Panc1 (cell line): ENCODE data around the gene PCBD2. TPM values are rescaled to one million over a fixed set of nuclear protein-coding genes. Genes with fewer than 3 reads are reported as not detected.

ENCODE experiments used
- ATAC-seq: fragments of 200-7000 bp; cut with Tn5 transposase; 2 replicates; pipeline ENCODE4 v1.9.1; 2020; ENCODE audit warnings: mild to moderate bottlenecking, moderate library complexity
- BruUV-seq: library from RNA; stranded (reverse); fragments of 400-500 nt; replicated peaks from 2 replicates; lab custom pipeline; 2021; lab: Mats Ljungman, UMichigan
- CTCF ChIA-PET: fragments of 300-600 bp; sonication (Branson Sonifier 250); formaldehyde crosslinking; loops from one replicate; lab custom pipeline; 2022; ENCODE audit warnings: antibody characterized with exemption; lab: Charles Lee
- POLR2A ChIA-PET: fragments of 300-600 bp; sonication (Branson Sonifier 250); formaldehyde crosslinking; loops from one replicate; lab custom pipeline; 2022; ENCODE audit warnings: antibody characterized with exemption; lab: Charles Lee
- DNase-seq: peaks from one replicate; pipeline ENCODE4 v3.0.0-alpha.2; 2010; ENCODE audit warnings: low read depth, low spot score
- H3K27ac ChIP-seq: 2 replicates; pipeline ENCODE4 v1.5.1; 2011; ENCODE audit warnings: mild to moderate bottlenecking, low read length, inconsistent platforms
- H3K27me3 ChIP-seq: fragments of 200-500 bp; sonication (Bioruptor generic); 2 replicates; pipeline ENCODE4 v1.6.0; 2014; ENCODE audit warnings: low read length, inconsistent platforms; ENCODE audit not compliant: control insufficient read depth, insufficient read depth
- H3K36me3 ChIP-seq: fragments of 200-500 bp; sonication (Bioruptor generic); 2 replicates; pipeline ENCODE4 v1.5.1; 2014; ENCODE audit warnings: inconsistent platforms, mild to moderate bottlenecking, low read length, moderate library complexity; ENCODE audit not compliant: control insufficient read depth, insufficient read depth
- H3K4me1 ChIP-seq: 2 replicates; pipeline ENCODE4 v1.5.1; 2011; ENCODE audit warnings: inconsistent platforms, mild to moderate bottlenecking, low read length, moderate library complexity; ENCODE audit not compliant: control insufficient read depth, insufficient read depth
- H3K4me3 ChIP-seq, 2 experiments: 2 replicates each; pipeline ENCODE4 v1.5.1; 2011 to 2012; ENCODE audit warnings: low read depth in 2 of 2, low read length in 2 of 2, mild to moderate bottlenecking in 2 of 2, inconsistent platforms in 1 of 2, moderate library complexity in 1 of 2
- H3K9me3 ChIP-seq: fragments of 200-500 bp; sonication (Bioruptor generic); 2 replicates; pipeline ENCODE4 v1.5.1; 2014; ENCODE audit warnings: low read depth, mild to moderate bottlenecking, inconsistent platforms, low read length, moderate library complexity; ENCODE audit not compliant: control insufficient read depth, insufficient read depth
- CTCF ChIP-seq: fragments of 450-650 bp; IDR thresholded peaks from 2 replicates; pipeline ENCODE4 v1.5.1; 2017; ENCODE audit warnings: mild to moderate bottlenecking
- POLR2AphosphoS5 ChIP-seq: IDR thresholded peaks from 2 replicates; pipeline ENCODE4 v1.6.1; 2012; ENCODE audit warnings: mild to moderate bottlenecking, low read depth, low read length, moderate library complexity
- REST ChIP-seq, 2 experiments: IDR thresholded peaks; 2 replicates each; pipeline ENCODE4 v1.6.1; 2011 to 2012; ENCODE audit warnings: low read depth in 2 of 2, control low read depth in 1 of 2, low read length in 1 of 2, mild to moderate bottlenecking in 1 of 2, moderate library complexity in 1 of 2; ENCODE audit not compliant: insufficient read depth in 1 of 2
- SIN3A ChIP-seq: IDR thresholded peaks from 2 replicates; pipeline ENCODE4 v1.6.1; 2012; ENCODE audit warnings: low read depth, mild to moderate bottlenecking, low read length, moderate library complexity, borderline replicate concordance; ENCODE audit not compliant: insufficient read depth
- TCF7L2 ChIP-seq: IDR thresholded peaks from 2 replicates; pipeline ENCODE4 v1.6.1; 2011; ENCODE audit warnings: mild to moderate bottlenecking, low read depth, low read length, inconsistent platforms
- in situ Hi-C: cut with HindIII; loops from 2 replicates; pipeline ENCODE4 v1.10.0; 2016; ENCODE audit warnings: low sequenced_read_pairs, low pct_unique_long_range_greater_than_20kb
- intact Hi-C: fragments of 100-400 bp; cut with micrococcal nuclease; formaldehyde crosslinking; loops from one replicate; pipeline ENCODE4 v1.10.0; 2022; ENCODE audit not compliant: unreplicated experiment
- total RNA-seq: library from RNA; stranded (reverse); gene quantifications from one replicate; pipeline ENCODE4 v1.2.1, GENCODE V29; 2021; ENCODE audit not compliant: unreplicated experiment

PCBD2 gene
- total RNA-seq, 1 experiment from 2014 or later, result 19.8 TPM

- no TSS peak for BruUV-seq
- intact Hi-C loops (no loop called here), in situ Hi-C loops (no loop called here)
- Histone ChIP-seq H3K4me1 (no peaks in the 10 kb centered on the region), H3K4me3 (no peak overlapping the region), H3K36me3 (peaks cover 43% of the 10 kb centered on the region), H3K9me3 (no peaks in the 10 kb centered on the region), H3K27me3 (no peaks in the 10 kb centered on the region), H3K27ac (no peak overlapping the region)
- ATAC-seq (no peak), DNase-seq (no peak)
- no peak for TF ChIP-seq SIN3A
- no peak for TF ChIP-seq POLR2AphosphoS5
- ChIA-PET POLR2A (no interaction called here), CTCF (no interaction called here)
These were observed 47.5 kb upstream of the PCBD2 start for GRCh38 chr5:134857401-134857800.

GRCh38 chr5:134864707-134865106 lies 40.2 kb upstream of the PCBD2 start:
- TF ChIP-seq CTCF, result no peak
- no peak for TF ChIP-seq REST (IDR thresholded peaks at IDR 0.05; ENCODE audit: insufficient read depth in 1 of 2, low read depth in 2 of 2, low read length in 1 of 2)
- TF ChIP-seq TCF7L2, result no peak
- no peak for TF ChIP-seq POLR2AphosphoS5
- no TSS peak for BruUV-seq
- no peak overlapping the region for H3K27ac ChIP-seq
- POLR2A ChIA-PET, result no interaction called here
- intact Hi-C loops, result no loop called here
- no peaks in the 10 kb centered on the region for H3K27me3 ChIP-seq
- ATAC-seq (no peak), DNase-seq (no peak)
- in situ Hi-C loops, result no loop called here
- no peak overlapping the region for H3K4me3 ChIP-seq
- CTCF ChIA-PET, result no interaction called here
- no peaks in the 10 kb centered on the region for H3K4me1 ChIP-seq
- no peaks in the 10 kb centered on the region for H3K9me3 ChIP-seq
- no peaks in the 10 kb centered on the region for H3K36me3 ChIP-seq

GRCh38 chr5:134873494-134873893 lies 31.4 kb upstream of the PCBD2 start:
- no peaks in the 10 kb centered on the region for H3K27me3 ChIP-seq
- no peaks in the 10 kb centered on the region for H3K9me3 ChIP-seq
- ChIA-PET CTCF (interaction anchor here (0.7 kb wide), 1 partner anchor 24 kb away, joined by 3 read pairs; no protein-coding TSS in a partner anchor), POLR2A (no interaction called here)
- no peak for DNase-seq
- intact Hi-C loops, result no loop called here
- peak overlapping the region; percentile 72 to 74 for H3K4me3 ChIP-seq
- in situ Hi-C loops, result no loop called here
- BruUV-seq, result no TSS peak
- TF ChIP-seq TCF7L2 (no peak), POLR2AphosphoS5 (no peak), CTCF (no peak), REST (IDR thresholded peaks at IDR 0.05; ENCODE audit: insufficient read depth in 1 of 2, low read depth in 2 of 2, low read length in 1 of 2) (no peak), SIN3A (no peak)
- no peak for ATAC-seq
- H3K27ac ChIP-seq, result peak overlapping the region; percentile 97
- no peaks in the 10 kb centered on the region for H3K36me3 ChIP-seq
- H3K4me1 ChIP-seq, result peaks cover 14% of the 10 kb centered on the region
